Measurements from ENCODE around the gene CEP128.

The CEP128 gene

DNA sequence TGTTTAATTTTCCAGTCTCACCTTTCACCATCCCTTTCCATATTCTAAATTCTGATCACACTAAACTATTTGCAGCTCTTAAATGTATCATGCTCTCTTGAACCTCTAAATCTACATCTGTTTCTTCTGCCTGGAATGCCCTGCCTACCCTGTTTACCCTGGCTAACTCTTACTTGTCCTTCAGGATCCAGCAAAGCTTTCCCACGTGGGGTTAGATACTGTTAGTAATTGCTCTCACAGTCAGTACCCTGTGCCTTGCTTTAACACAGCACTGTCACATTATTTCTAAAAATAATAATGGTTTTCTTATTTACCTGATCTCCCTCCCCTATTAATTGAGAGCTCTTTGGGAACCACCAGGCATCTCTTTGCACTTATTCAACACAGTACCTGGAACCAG is 333.0 kb downstream of the CEP128 start:
- DNase-seq (ENCODE audit: low read depth) = no peak

DNA sequence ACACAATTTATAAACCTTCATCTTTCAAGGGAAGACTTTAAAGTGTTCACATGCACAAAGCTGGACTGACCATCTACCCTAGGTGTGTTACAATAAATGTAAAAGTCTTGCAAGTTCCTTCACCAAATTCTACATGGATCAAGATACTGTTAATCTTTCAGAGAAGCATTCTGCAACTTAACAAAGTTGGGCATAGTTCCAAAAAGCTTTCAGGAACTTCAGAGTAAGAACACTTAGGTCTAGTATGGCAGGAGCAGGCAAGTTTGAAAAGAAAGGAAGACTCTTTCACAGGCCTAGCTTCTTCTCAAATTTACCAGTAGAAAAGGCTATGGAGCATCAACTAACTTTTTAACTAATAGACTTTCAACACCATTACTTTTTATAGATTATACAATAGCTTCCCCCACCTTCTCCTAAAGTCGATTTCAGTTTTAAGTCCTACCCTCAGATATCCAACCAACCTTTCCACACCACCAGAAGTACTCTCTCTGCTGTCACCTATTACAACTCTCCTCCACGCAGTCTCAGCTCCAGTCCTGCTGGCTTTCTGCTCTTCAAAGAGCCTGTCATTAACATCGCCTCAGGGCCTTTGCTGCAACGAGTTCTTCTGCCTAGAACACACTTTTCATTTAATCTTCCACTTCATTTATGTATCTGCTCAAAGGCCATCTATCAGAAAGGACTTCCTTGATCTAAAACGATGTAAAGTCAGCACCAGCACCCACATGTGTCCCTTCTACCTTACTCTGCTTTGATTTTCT is 333.9 kb downstream of the CEP128 start:
- peak; percentile 9 for DNase-seq (ENCODE audit: low read depth)

GRCh38 chr14:80606347-80606772 is 335.2 kb downstream of the CEP128 start:
- DNase-seq (ENCODE audit: low read depth) = no peak

DNA sequence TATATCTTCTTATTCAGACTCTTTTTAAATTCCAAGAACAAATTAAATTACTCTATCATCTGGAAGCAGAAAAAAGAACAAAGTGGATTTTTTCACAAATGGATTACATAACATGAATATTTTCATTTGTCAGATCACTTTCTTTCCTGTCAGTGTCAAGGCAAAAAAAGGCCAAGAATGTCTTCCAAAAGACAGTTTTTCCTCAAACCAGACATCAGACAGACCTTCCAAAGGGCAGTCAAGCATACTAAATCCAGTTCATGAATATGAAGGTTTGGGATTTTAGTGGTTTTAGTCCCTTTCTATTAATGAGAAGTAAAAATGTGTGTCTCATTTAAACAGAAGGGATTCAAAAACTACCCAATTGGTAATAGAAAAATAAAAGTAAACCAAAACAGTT is 336.0 kb downstream of the CEP128 start:
- DNase-seq (ENCODE audit: low read depth) = peak; percentile 51

- DNase-seq (ENCODE audit: low read depth) = no peak
Observed at GRCh38 chr14:80602946-80603345, 338.6 kb downstream of the CEP128 start.

DNA sequence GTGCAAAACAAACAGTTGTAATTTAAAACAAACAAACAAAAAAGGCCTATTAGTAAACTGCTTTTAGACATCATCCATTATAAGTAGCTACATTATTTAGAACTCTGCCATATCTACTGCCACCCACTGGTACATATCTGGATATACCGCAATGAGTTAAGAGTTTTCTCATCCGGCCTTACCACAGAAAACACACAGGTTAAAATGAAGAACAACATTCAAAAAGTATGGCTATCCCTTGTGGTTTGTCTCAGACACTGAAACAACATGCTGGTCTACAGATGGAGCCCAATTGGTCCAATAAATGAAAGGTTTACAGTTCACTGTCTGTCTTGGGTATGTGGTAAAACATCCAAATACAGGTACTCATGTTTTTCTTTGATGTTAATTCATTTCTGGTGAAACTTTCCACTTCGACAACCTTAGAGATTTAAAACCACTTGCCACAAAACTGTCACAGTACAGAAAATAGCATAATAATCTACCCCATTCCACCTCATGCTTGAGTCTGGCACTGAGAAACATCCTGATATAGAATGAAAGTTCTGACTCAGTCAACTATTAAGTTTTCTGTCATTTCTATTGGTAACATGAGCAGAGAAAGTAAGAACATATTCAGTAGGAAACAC is 354.3 kb downstream of the CEP128 start:
- peak; percentile 57 for DNase-seq (ENCODE audit: low read depth)

DNA sequence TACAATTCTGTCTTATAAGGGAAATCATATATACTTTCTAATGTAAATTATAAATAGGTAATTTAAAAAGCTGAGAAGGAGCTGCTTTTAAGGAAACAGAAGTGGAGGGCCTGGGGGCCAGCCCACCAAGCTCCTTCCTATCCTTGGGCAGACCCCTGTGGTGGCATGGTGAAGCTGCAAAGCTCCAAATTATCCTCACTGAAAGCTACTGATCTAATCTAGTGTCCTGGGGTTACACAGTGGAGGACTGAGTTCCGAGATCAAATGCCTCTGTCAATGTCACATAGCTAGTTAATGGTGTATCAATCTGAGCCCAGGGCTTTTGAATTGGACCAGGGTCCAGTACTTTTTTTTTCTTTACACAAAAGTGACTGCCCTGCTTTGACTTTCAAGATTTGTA is 355.4 kb downstream of the CEP128 start:
- DNase-seq (ENCODE audit: low read depth) = no peak

- no peak for DNase-seq (ENCODE audit: low read depth)
Observed at GRCh38 chr14:80585506-80585835, 356.1 kb downstream of the CEP128 start.

DNA sequence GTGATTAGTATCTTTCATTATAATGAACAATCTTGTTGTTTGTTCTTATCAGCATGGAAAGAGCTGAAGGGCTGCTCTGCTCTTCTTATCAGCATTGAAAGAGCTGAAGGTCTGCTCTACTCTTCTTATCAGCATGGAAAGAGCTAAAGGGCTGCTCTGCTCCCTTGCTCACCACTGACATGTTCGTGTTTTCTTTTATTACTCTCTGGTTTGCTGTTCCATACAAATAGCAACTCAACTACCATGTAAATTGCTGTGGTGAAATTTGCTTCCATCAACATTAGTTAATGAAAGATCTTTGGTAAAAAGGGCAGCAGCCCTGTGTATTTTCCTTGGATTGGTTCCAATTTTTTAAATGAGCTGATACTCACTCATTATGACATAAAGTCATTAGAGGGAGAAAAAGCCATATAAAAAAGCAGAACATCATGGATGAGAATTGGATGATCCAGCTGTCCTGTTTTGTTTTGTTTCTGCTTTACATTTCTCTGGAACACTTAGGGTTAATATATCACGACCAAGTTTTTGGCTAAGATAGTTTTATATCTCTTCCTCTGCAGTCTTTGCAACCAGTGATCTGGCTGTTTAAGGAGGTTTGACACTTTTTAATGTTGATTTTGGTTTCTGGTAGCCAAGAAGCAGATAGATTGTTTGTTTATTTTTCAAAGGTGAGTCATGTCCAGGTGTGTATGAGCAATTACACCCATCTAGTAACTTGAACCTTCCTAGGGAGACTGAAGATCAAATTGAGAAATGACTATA is 356.6 kb downstream of the CEP128 start:
- peak; percentile 13 for DNase-seq (ENCODE audit: low read depth)

- DNase-seq (ENCODE audit: low read depth) = no peak
Observed at GRCh38 chr14:80577599-80577998, 363.9 kb downstream of the CEP128 start.

GRCh38 chr14:80576401-80576800 is 365.1 kb downstream of the CEP128 start:
- DNase-seq (ENCODE audit: low read depth) = no peak

DNA sequence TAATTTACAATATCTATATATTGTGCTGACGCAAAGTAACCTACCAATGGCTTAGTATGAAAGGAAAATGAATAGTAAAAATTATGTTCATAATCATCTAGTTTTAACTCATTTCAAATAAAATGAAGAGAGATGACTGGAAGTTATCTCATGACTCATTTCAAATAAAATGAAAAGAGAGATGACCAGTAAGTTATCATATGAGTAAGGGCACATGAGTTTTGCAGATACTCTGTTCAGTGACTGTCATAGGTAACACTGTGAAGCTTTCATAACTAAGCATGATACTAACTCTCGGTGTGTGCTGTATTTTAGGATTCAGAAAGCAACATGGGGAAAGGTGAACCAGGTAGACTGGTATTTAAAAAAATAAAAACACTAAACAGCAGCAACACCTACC is 365.8 kb downstream of the CEP128 start:
- no peak for DNase-seq (ENCODE audit: low read depth)

DNA sequence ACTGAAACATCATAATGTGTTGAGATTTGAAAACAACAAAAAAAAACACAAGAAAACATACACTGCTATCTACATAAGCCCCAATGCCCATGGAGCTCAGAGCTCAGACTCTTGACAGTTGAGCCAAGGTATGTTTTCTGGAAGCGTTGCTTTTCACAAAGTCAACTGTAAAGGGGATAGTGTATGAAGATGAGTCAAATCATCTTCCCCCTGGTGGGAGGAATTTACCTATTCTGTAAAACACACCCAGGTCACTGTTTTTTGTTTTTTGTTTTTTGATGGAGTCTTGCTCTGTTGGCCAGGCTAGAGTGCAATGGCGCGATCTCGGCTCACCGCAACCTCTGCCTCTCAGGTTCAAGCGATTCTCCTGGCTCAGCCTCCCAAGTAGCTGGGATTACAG is 368.9 kb downstream of the CEP128 start:
- DNase-seq (ENCODE audit: low read depth) = peak; percentile 6

- DNase-seq (ENCODE audit: low read depth) = no peak
Observed at GRCh38 chr14:80570930-80571298, 370.6 kb downstream of the CEP128 start.

DNA sequence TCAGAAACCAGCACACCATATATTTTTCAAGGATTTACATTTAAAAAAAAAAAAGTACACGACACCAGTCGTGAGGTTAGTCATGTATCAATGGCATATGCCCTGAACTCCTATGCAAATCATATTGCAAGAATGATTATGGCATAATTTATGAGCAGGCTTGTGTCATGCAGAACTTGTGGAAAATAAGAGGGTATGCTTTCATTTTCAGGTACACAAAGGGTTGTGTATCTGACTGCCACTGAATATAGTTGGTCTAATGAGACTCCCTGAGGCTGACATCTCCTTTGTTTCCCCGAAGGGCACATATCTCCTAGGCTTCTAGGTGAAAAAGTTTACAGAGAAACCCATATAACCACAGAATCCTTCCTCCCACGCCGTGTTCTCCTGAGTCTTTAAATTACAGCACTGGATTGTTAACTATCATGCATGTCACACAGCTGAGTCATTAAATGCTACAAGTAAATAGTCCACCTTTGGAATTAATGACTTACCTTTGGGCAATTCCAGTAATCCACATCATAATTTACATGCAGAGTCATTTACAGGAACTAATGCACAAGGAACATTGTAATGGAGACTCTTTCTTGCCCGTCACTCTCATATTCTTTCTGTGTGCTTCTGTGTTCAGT is 373.5 kb downstream of the CEP128 start:
- DNase-seq (ENCODE audit: low read depth) = peak; percentile 61

DNA sequence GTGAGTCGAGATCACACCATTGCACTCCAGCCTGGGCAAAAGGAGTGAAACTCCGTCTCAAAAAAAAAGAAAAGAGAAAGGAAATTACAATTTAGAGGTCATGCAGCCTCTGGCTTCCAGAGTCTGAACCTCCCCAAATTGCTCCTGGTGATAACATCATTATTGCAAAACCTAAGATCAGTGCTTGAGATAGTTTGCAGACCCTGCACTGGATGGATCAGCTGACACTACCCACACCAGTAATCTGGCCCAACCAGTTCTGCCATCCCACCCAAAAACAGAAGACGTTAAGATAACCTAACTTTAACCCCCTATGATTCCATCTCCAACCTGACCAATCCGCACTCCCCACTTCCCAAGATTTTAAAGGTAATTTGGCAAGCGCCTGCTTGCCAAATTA is 376.5 kb downstream of the CEP128 start:
- no peak for DNase-seq (ENCODE audit: low read depth)

- no peak for DNase-seq (ENCODE audit: low read depth)
Observed at GRCh38 chr14:80564051-80564450, 377.5 kb downstream of the CEP128 start.

- no peak for DNase-seq (ENCODE audit: low read depth)
Observed at GRCh38 chr14:80560800-80561657, 380.5 kb downstream of the CEP128 start.

DNA sequence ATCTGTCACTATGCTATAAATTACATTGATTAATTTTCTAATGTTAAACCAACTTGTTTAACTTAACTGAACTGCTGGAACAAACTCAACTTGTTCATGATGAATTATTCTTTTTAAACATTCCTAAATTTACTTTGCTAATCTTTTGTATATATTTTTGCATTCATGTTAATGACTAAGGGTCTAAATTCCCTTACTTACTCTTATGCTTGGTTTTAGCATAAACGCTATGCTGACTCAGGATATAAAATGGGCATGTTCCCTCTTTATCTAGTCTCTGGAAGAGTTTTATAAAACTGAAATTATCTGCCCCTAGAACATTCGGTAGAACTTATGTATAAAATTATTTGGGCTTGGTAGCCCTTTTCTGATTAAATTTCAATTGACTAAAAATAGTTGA is 387.4 kb downstream of the CEP128 start:
- DNase-seq (ENCODE audit: low read depth) = no peak

DNA sequence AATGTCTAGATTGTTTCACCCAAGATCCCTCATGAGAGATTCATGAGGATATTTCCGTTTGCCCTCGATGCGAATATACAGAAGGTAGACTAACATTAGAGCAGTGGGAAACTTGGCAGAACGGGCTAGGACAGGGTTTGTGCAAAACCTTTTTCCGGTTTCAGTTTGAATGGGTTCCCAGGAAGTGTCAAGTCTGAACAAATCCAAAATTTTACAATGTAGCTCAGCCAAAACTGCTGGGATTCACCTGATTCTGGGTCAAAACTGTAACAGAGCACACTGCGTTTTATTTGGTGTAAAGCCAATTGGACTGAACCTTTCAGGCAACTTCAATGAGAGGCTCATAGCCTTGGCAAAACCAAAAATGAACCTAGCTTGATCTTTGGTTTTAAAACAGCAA is 392.4 kb downstream of the CEP128 start:
- DNase-seq (ENCODE audit: low read depth) = no peak

DNA sequence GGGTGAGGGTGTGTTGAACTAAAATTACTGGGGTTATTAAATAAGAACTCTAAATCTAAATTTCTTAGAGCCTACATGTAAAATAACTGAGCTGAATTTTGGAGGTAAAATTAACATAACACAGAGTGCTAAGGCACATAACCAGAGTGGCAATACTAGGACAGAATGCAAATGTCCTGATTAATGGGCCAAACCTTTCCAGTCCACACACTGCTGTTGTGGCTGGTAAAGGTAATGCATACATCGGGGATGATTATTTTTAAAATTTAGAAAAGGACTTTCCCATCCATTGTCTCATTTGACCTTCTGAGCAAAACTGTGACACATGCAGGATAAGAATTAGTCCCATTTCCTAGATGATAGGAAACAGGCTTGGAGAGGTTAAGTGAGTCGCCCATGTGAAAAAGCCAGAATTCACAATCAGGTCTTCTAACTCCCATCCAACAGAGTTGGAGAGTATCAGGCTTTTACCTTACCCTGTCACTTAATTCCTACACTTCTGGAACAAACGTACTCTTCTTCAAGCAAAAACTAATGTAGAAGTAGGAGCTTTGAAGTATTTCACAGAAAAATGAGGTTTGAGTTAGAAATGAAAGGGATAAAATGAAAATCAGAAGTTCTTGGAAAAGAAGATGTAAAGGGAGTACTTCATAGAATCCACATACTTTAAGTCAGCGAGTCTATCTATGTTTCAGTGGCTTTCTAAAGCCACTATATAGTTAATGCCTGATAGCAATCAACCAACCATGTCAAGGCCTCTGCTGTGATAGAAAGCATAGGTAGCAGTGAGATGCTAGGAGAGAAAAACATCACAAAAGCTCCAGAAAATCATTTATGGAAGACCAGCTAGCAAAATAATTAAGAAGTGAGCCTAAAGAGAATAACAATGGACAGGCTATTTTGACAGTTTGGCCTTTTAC is 395.3 kb downstream of the CEP128 start:
- DNase-seq (ENCODE audit: low read depth) = no peak

Data from EH (cell line).